H1 (cell line): Measurements from ENCODE around the gene ZSWIM6. TPM values are rescaled to one million over a fixed set of nuclear protein-coding genes. Genes with fewer than 3 reads are reported as not detected.

Source experiments
- CTCF ChIA-PET: fragments of 300-600 bp; sonication (Branson Sonifier 250); formaldehyde crosslinking; loops from one replicate; lab custom pipeline; 2021; ENCODE audit not compliant: partially characterized antibody; lab: Charles Lee
- POLR2A ChIA-PET: fragments of 300-600 bp; sonication (Branson Sonifier 250); formaldehyde crosslinking; loops from one replicate; lab custom pipeline; 2021; ENCODE audit warnings: inconsistent platforms; ENCODE audit not compliant: partially characterized antibody; lab: Charles Lee
- DNase-seq, 2 experiments: peaks; one replicate each; pipeline versions ENCODE4 v3.0.0 to v3.0.0-alpha.2; 2010 to 2022; ENCODE audit warnings: low spot score in 2 of 2, low read depth in 1 of 2, mixed read lengths in 1 of 2
- FAIRE-seq: peaks from 2 replicates; lab custom pipeline; 2011; peaks lifted over from hg19 to GRCh38; lab: Jason Lieb, UNC
- H2AFZ ChIP-seq: 2 replicates; pipeline ENCODE4 v1.8.1; 2012; ENCODE audit warnings: low read length, inconsistent platforms
- H2AK5ac ChIP-seq: 2 replicates; pipeline ENCODE4 v1.6.1; 2013; ENCODE audit warnings: low read depth, low read length
- H2BK120ac ChIP-seq: replicated peaks from 2 replicates; pipeline ENCODE3; 2013; ENCODE audit warnings: low read depth, low read length, inconsistent platforms
- H2BK12ac ChIP-seq: 2 replicates; pipeline ENCODE4 v1.6.1; 2013; ENCODE audit warnings: low read depth, low read length
- H2BK15ac ChIP-seq: 2 replicates; pipeline ENCODE4 v1.6.1; 2013; ENCODE audit warnings: low read length
- H2BK20ac ChIP-seq: 2 replicates; pipeline ENCODE4 v1.6.1; 2013; ENCODE audit warnings: low read length
- H2BK5ac ChIP-seq: 2 replicates; pipeline ENCODE4 v1.6.1; 2013; ENCODE audit warnings: low read depth, low read length
- H3K14ac ChIP-seq: 2 replicates; pipeline ENCODE4 v1.6.1; 2013; ENCODE audit warnings: inconsistent platforms; ENCODE audit not compliant: insufficient read length
- H3K18ac ChIP-seq: 2 replicates; pipeline ENCODE4 v1.6.1; 2013; ENCODE audit warnings: low read length; ENCODE audit errors: extremely low read depth
- H3K23ac ChIP-seq: 2 replicates; pipeline ENCODE4 v1.6.1; 2013; ENCODE audit warnings: inconsistent platforms; ENCODE audit not compliant: insufficient read length
- H3K23me2 ChIP-seq: 2 replicates; pipeline ENCODE4 v1.6.1; 2013; ENCODE audit warnings: low read depth, low read length
- H3K27ac ChIP-seq: 2 replicates; pipeline ENCODE4 v1.6.1; 2011; ENCODE audit warnings: low read depth, low read length, inconsistent platforms
- H3K27me3 ChIP-seq, 4 experiments: replicated peaks in 1 of 4; 1 replicate in 1 of 4; 2 replicates in 3 of 4; pipeline versions ENCODE4 v1.6.1 to v1.8.1; 2011 to 2013; ENCODE audit warnings: low read length in 3 of 4, mild to moderate bottlenecking in 3 of 4, inconsistent platforms in 2 of 4, mixed read lengths in 2 of 4, moderate library complexity in 1 of 4; ENCODE audit not compliant: control insufficient read depth in 3 of 4, insufficient read depth in 3 of 4; ENCODE audit errors: extremely low read depth in 1 of 4
- H3K36me3 ChIP-seq, 4 experiments: 2 replicates each; pipeline versions ENCODE4 v1.6.1 to v1.8.1; 2011 to 2013; ENCODE audit warnings: mild to moderate bottlenecking in 4 of 4, low read length in 3 of 4, moderate library complexity in 2 of 4, control low read depth in 1 of 4, inconsistent platforms in 1 of 4; ENCODE audit not compliant: insufficient read depth in 4 of 4, control insufficient read depth in 2 of 4
- H3K4ac ChIP-seq: replicated peaks from 2 replicates; pipeline ENCODE3; 2013; ENCODE audit warnings: low read length, low read depth, mixed read lengths, inconsistent platforms; ENCODE audit not compliant: insufficient read length
- H3K4me1 ChIP-seq, 4 experiments: replicated peaks in 1 of 4; 1 replicate in 1 of 4; 2 replicates in 3 of 4; pipeline versions ENCODE4 v1.6.1 to v1.8.1; 2011 to 2013; ENCODE audit warnings: low read length in 3 of 4, inconsistent platforms in 2 of 4, mixed read lengths in 1 of 4; ENCODE audit not compliant: insufficient read depth in 4 of 4, control insufficient read depth in 3 of 4
- H3K4me2 ChIP-seq, 2 experiments: 2 replicates each; pipeline versions ENCODE4 v1.6.1 to v1.8.1; 2011 to 2013; ENCODE audit warnings: low read depth in 2 of 2, low read length in 2 of 2, control low read depth in 1 of 2, inconsistent platforms in 1 of 2, mild to moderate bottlenecking in 1 of 2; ENCODE audit not compliant: insufficient read depth in 1 of 2
- H3K4me3 ChIP-seq, 4 experiments: fragments of 200-600, 300-600 bp in 1 of 4; sonication (generic), shearing (Covaris generic), sonication (Bioruptor Twin) in 1 of 4; 2 replicates each; pipeline versions ENCODE4 v1.5.1 to v1.8.1; 2011 to 2016; ENCODE audit warnings: low read length in 4 of 4, low read depth in 3 of 4, control low read depth in 2 of 4, inconsistent platforms in 2 of 4, mild to moderate bottlenecking in 2 of 4, mixed read lengths in 1 of 4, moderate library complexity in 1 of 4; ENCODE audit not compliant: insufficient read depth in 2 of 4; ENCODE audit errors: extremely low read depth in 1 of 4
- H3K56ac ChIP-seq: replicated peaks from 2 replicates; pipeline ENCODE3; 2013; ENCODE audit warnings: low read depth, mild to moderate bottlenecking, mixed read lengths, low read length, inconsistent platforms; ENCODE audit not compliant: insufficient read length
- H3K79me1 ChIP-seq: 2 replicates; pipeline ENCODE4 v1.6.1; 2013; ENCODE audit warnings: low read depth, low read length, control low read depth
- H3K79me2 ChIP-seq, 2 experiments: 2 replicates each; pipeline versions ENCODE4 v1.6.1 to v1.8.1; 2012 to 2013; ENCODE audit warnings: low read length in 2 of 2, mild to moderate bottlenecking in 2 of 2, inconsistent platforms in 1 of 2; ENCODE audit not compliant: insufficient read depth in 2 of 2, control insufficient read depth in 1 of 2
- H3K9ac ChIP-seq, 4 experiments: replicated peaks in 1 of 4; 1 replicate in 1 of 4; 2 replicates in 3 of 4; pipeline versions ENCODE4 v1.6.1 to v1.8.1; 2011 to 2013; ENCODE audit warnings: low read depth in 3 of 4, low read length in 3 of 4, control low read depth in 2 of 4, mild to moderate bottlenecking in 2 of 4, moderate library complexity in 2 of 4, inconsistent platforms in 1 of 4; ENCODE audit errors: extremely low read depth in 1 of 4
- H3K9me3 ChIP-seq, 2 experiments: 2 replicates each; pipeline versions ENCODE4 v1.6.1 to v1.8.1; 2012 to 2013; ENCODE audit warnings: mild to moderate bottlenecking in 2 of 2, moderate library complexity in 2 of 2, control low read depth in 1 of 2, inconsistent platforms in 1 of 2, low read depth in 1 of 2, low read length in 1 of 2, mixed read lengths in 1 of 2; ENCODE audit not compliant: insufficient read depth in 2 of 2
- H4K20me1 ChIP-seq, 2 experiments: replicated peaks in 1 of 2; 2 replicates each; pipeline versions ENCODE3 to v1.8.1; 2011 to 2013; ENCODE audit warnings: inconsistent platforms in 2 of 2, low read length in 2 of 2, mild to moderate bottlenecking in 1 of 2; ENCODE audit not compliant: insufficient read depth in 2 of 2, control insufficient read depth in 1 of 2
- H4K5ac ChIP-seq: 2 replicates; pipeline ENCODE4 v1.6.1; 2013; ENCODE audit warnings: low read length, low read depth, mixed read lengths, inconsistent platforms; ENCODE audit not compliant: insufficient read length
- H4K8ac ChIP-seq: 2 replicates; pipeline ENCODE4 v1.8.0; 2013; ENCODE audit warnings: mild to moderate bottlenecking, moderate library complexity, low read length, inconsistent platforms; ENCODE audit not compliant: insufficient read depth; ENCODE audit errors: extremely low read depth
- H4K91ac ChIP-seq: replicated peaks from 2 replicates; pipeline ENCODE3; 2013; ENCODE audit warnings: low read length, mixed read lengths, inconsistent platforms; ENCODE audit not compliant: insufficient read length
- BACH1 ChIP-seq: IDR thresholded peaks from 2 replicates; pipeline ENCODE4 v1.6.1; 2012; ENCODE audit warnings: low read length, improper control_type of control experiment
- RFX5 ChIP-seq: IDR thresholded peaks from 2 replicates; pipeline ENCODE4 v1.6.1; 2011; ENCODE audit warnings: low read depth, low read length, improper control_type of control experiment, borderline replicate concordance
- TAF1 ChIP-seq: IDR thresholded peaks from 2 replicates; pipeline ENCODE4 v1.6.1; 2011; ENCODE audit warnings: mild to moderate bottlenecking, low read depth, low read length
- WGBS, 2 experiments: shearing (Covaris generic) in 1 of 2; methylation state at CpG; one replicate each; pipeline versions ENCODE4 v1.1.6 to v1.1.7; 2013 to 2015; ENCODE audit warnings: low lambda C conversion rate in 2 of 2, mixed read lengths in 2 of 2, inconsistent platforms in 1 of 2, low coverage in 1 of 2, missing lambda C conversion rate in 1 of 2; ENCODE audit not compliant: insufficient replicate concordance in 2 of 2, insufficient coverage in 1 of 2, insufficient read length in 1 of 2; ENCODE audit errors: extremely low coverage in 1 of 2, missing lambda C conversion rate in 1 of 2; 5-methylcytosine and 5-hydroxymethylcytosine counted together
- polyA plus RNA-seq, 7 experiments: library from polyadenylated mRNA; depleted of rRNA in 3 of 7; stranded (reverse) in 5 of 7; unstranded in 2 of 7; fragments of >200 nt in 5 of 7; fragments of 200-250 nt in 2 of 7; gene quantifications; 1 replicate in 5 of 7; 2 replicates in 1 of 7; 4 replicates in 1 of 7; pipeline versions ENCODE4 v1.2.1 to v1.2.3, GENCODE V29; 2011 to 2013; ENCODE audit warnings: missing spikeins in 2 of 7, mixed read lengths in 2 of 7
- total RNA-seq: library from RNA; stranded (reverse); fragmentation: NEBNext Ultra II Directional; extraction: Animal tissue kit (Norgen Biotek cat#: 25700); gene quantifications from 2 replicates; pipeline ENCODE4 v1.2.1, GENCODE V29; 2021

ZSWIM6 gene
- total and polyA plus RNA-seq, 2 of the 8 experiments (the other 6 are each of a cell fraction or from before 2014, with no cell fraction given) = 7.9 to 12.4 TPM

DNA sequence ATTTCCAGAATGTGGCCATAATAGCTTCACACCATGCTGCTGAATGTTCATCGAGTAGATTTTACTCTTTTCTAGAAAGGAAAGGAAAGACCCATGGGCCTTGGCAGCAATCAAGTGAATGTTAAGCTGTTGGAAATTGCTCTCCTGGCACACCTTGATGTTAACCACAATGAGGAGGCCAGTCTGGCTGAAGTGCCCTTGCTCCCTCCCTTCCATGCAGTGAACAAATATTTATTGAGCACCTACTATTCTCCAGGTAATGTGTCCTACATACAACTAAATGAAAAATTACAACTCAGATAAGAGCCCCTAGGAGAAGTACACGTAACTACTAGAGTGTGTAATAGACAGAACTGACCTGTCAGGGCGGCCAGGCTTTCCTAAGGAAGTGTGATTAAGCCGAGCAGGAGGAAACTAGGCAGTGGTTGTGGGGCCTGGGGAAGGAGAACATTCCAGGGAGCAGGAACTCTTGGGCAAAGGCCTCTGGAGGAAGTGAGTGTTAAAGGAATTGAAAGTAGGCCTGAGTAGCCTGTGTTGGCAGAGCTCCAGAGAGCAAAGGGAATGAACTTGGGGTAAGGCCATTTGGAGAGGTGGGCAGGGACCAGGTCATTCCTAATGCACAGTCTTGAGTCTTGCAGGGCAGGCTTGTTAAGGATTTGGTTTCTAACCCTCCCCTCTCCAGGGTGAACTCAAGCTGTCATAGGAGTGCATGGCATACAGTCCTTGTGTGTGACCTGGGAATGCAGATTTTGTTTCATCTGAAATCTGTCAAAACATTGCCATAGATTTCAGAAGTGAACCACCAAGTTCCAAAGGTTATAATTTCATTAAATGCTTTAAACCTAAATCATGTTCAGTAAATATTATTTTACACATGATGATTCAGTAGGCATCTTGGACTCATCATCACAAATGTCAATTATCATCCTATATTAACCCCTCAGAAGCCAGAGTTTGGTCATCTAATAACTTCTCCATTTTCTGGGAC lies 9.0 kb upstream of the ZSWIM6 start:
- H3K36me3 ChIP-seq = no peaks in the 10 kb centered on the region
- no peak overlapping the region for H2BK20ac ChIP-seq
- DNase-seq = no peak
- H3K4me3 ChIP-seq = no peak overlapping the region
- no peak overlapping the region for H3K18ac ChIP-seq
- H3K27me3 ChIP-seq = peaks cover 2 to 14% (median 5%) of the 10 kb centered on the region in 4 experiments
- no peak overlapping the region for H4K8ac ChIP-seq
- no peak overlapping the region for H2BK12ac ChIP-seq
- peaks cover 0 to 1% of the 10 kb centered on the region in 2 experiments for H4K20me1 ChIP-seq
- no peak overlapping the region for H2AK5ac ChIP-seq
- H3K23me2 ChIP-seq = peaks cover 2% of the 10 kb centered on the region; the same call in 1 of the 2 replicates
- no peak overlapping the region for H4K5ac ChIP-seq
- no peak for TF ChIP-seq RFX5
- TF ChIP-seq TAF1 = no peak
- no peak for TF ChIP-seq BACH1
- TF ChIP-seq, all 59 proteins: peak for 0
- Histone ChIP-seq H3K9me3 (no peaks in the 10 kb centered on the region), H2BK15ac (no peak overlapping the region), H3K23ac (no peak overlapping the region), H3K27ac (no peak overlapping the region), H4K91ac (no peak overlapping the region), H3K56ac (no peak overlapping the region), H2BK120ac (no peak overlapping the region), H3K4me2 (no peak overlapping the region), H3K79me1 (no peaks in the 10 kb centered on the region), H2BK5ac (no peak overlapping the region), H2AFZ (no peak overlapping the region), H3K9ac (no peak overlapping the region), H3K4ac (no peak overlapping the region), H3K4me1 (peaks cover 0 to 6% (median 0%) of the 10 kb centered on the region in 4 experiments; a peak in 1 of 7 replicates), H3K79me2 (no peaks in the 10 kb centered on the region), H3K14ac (no peak overlapping the region)
- ChIA-PET POLR2A (interaction anchor here (0.7 to 3.8 kb wide), 2 partner anchors 8 to 386 kb away, joined by 3 to 20 read pairs; partner anchors contain the start of gene ZSWIM6), CTCF (interaction anchor here (1.1 to 2.0 kb wide), 5 partner anchors 36 to 363 kb away, joined by 3 to 7 read pairs (median 4); no protein-coding TSS in a partner anchor)
- WGBS, 2 experiments = 83% methylated on average over 4 of the region's 4 CpGs; no CpG with 5 or more reads in 1 of the 2 experiments
- FAIRE-seq = no peak
